Spleen (tissue), 7 donors: Measurements from ENCODE around the gene ARHGAP6.

Experiments
- POLR2A ChIP-seq, 3 donors: fragments of 450-650 bp; IDR thresholded peaks; one replicate each; pipeline ENCODE4 v1.5.1; 2017; ENCODE audit warnings: antibody characterized with exemption in 3 of 3, mild to moderate bottlenecking in 1 of 3
- TF ChIP-seq, protein P1 (sequence below), 11 experiments: fragments of 200-600 bp in 7 of 11; fragments of 450-650 bp in 4 of 11; sonication (generic) in 4 of 11; IDR thresholded peaks in 8 of 11; conservative IDR thresholded peaks in 3 of 11; 1 replicate in 7 of 11; 2 replicates in 4 of 11; pipeline versions ENCODE4 v1.4.0 to v1.8.0; 2016 to 2021; ENCODE audit warnings: antibody characterized with exemption in 11 of 11, inconsistent platforms in 4 of 11, mild to moderate bottlenecking in 1 of 11
- donor health status: DM: no; HTN: no; CAD: no; lungs with moderate emphysema.
- donor health status: DM: no; HTN: no; CAD: no.
- donor health status: DM: no; HTN: no; CAD: no.

DNA sequence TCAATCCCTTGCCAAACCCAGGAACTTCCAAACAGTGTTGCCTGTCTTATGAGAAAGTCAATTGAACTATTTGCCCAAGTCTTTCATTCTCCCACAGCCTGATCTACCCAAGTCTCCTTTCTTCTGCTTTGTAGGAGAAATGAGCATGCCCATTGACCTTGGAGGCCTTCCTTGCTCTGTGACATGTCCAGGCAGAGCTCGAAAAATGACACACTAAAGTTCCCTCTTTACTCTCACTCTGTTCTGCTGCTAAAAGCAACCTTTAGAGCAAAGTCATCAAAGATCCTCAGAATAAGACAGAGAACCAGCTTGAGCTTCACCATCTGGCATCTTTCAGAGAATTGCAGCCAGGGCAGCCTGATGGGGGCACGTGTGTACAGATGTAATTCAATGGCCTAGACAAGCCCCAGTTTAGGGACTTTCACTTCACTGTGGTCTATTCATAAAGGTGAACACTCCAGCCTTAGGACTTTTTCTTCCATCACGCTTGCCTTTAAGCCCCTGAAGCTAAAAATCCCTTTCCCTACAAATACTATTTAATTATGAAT lies 236.1 kb downstream of the ARHGAP6 start:
- TF ChIP-seq, protein P1, sequence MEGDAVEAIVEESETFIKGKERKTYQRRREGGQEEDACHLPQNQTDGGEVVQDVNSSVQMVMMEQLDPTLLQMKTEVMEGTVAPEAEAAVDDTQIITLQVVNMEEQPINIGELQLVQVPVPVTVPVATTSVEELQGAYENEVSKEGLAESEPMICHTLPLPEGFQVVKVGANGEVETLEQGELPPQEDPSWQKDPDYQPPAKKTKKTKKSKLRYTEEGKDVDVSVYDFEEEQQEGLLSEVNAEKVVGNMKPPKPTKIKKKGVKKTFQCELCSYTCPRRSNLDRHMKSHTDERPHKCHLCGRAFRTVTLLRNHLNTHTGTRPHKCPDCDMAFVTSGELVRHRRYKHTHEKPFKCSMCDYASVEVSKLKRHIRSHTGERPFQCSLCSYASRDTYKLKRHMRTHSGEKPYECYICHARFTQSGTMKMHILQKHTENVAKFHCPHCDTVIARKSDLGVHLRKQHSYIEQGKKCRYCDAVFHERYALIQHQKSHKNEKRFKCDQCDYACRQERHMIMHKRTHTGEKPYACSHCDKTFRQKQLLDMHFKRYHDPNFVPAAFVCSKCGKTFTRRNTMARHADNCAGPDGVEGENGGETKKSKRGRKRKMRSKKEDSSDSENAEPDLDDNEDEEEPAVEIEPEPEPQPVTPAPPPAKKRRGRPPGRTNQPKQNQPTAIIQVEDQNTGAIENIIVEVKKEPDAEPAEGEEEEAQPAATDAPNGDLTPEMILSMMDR (IDR thresholded peaks at IDR 0.05 in 8 of 11, conservative IDR thresholded peaks at IDR 0.05 in 3 of 11) = no peak
- no peak for TF ChIP-seq POLR2A (IDR thresholded peaks at IDR 0.05)
